GM12873 (cell line): ENCODE data around the gene HECTD1.

ENCODE experiments used
- CTCF ChIP-seq: IDR thresholded peaks from 2 replicates; pipeline ENCODE4 v1.5.1; 2012; ENCODE audit warnings: low read depth, mild to moderate bottlenecking, moderate library complexity, low read length, control low read depth; ENCODE audit not compliant: insufficient read depth; ENCODE audit errors: missing control alignments

Gene HECTD1

GRCh38 chr14:31221266-31221665 lies 13.7 kb upstream of the HECTD1 start:
- TF ChIP-seq CTCF = no peak

GRCh38 chr14:31219169-31219568 lies 11.6 kb upstream of the HECTD1 start:
- no peak for TF ChIP-seq CTCF

- no peak for TF ChIP-seq CTCF
Observed at GRCh38 chr14:31216359-31216758, 8.8 kb upstream of the HECTD1 start.

- no peak for TF ChIP-seq CTCF
Observed at GRCh38 chr14:31212893-31213292, 5.3 kb upstream of the HECTD1 start.

DNA sequence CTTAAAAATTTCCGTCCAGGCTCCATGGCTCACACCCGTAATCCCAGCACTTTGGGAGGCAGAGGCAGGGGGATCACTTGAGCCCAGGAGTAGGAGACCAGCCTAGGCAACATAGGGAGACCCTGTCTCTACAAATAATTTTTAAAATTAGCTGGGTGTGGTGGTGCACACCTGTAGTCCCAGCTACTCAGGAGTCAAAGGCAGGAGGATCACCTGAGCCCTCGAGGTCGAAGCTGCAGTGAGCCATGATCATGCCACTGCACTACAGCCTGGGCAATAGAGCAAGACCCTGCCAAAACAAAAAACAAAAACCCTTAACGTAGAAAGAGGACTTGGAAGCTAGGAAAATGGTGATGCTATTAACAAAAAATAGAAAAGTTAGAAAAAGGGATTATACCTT lies 2.0 kb upstream of the HECTD1 start:
- TF ChIP-seq CTCF = no peak

DNA sequence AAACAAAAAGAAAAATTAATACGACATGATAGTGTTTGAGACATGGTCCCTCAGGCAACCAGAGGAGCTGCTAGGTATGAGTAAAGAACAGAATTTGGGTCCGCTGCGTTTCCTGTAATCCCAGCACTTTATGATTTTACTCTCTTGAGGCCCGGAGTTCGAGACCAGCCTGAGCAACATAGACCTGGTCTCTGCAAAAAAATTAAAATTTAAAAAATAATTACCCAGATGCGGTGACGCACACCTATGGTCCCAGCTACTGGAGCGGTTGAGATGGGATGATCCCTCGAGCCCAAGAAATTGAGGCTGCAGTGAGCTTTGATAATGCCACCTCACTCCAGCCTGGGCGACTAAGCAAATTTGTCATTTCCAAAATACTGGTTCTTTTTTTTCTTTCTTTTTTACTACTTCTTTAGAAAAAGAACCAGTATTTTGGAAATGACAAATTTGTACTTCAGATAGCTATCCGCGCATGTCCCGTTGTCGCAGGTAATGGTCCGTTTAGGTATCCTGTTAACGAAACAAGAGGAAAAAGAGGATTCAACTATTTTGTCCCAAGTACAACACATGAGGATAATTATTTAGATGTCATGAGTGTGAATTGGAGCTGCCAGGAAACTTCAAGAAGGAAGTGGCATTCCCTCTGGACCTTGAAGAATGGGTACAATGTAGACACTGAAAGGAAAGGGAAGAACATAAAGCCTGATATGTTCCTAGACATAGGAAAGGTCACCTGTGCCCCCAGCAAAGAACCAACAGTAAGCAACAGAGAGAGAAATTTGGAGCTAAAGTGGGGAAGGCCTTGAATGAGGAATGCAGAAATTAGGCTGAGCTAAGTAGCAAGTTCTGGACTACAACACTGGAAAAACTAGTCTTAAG lies 1.2 kb upstream of the HECTD1 start:
- TF ChIP-seq CTCF = no peak

DNA sequence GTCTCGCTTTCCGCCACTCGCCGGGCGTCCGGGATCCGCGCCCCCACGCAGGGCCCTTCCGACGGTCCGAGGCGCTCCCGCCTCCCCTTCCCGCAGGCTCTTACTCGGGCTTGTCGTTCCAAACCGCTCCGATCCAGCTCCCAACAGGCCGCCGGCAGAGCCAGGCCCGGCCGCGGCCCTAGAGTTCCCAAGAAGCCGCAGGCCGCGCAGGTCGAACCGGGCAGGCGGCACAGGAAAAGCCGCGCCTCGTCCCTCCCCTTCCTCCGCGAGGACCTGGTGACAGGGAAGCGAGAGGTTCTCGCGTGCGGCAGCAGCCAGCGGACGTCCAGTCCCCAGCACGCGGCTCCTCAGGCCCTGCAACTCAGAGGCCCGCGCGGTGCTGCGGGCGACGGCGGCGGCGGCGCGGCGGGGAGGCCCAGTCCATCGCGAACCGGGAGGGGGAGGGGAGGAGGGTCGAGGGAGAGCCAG lies 272 bp downstream of the HECTD1 start:
- TF ChIP-seq CTCF = no peak
